A549 (cell line): ENCODE results near the gene ZSCAN30. TPM values are rescaled to one million over a fixed set of nuclear protein-coding genes. Genes with fewer than 3 reads are reported as not detected.

ENCODE experiments used
- ATAC-seq, 2 experiments: fragments of 200-7000 bp in 1 of 2; fragments of >200 bp in 1 of 2; cut with Nextera tagmentation in 1 of 2; cut with Tn5 transposase in 1 of 2; 3 replicates each; pipeline versions ENCODE4 v1.8.0 to v1.9.1; 2018 to 2020; ENCODE audit warnings: mild to moderate bottlenecking in 1 of 2, moderate library complexity in 1 of 2
- CTCF ChIA-PET: fragments of 300-600 bp; sonication (Branson Sonifier 250); formaldehyde crosslinking; extraction: SDS; loops from one replicate; lab custom pipeline; 2021; ENCODE audit warnings: antibody characterized with exemption, inconsistent platforms; lab: Yijun Ruan, JAX
- POLR2A ChIA-PET: fragments of 350-600 bp; formaldehyde crosslinking; extraction: SDS; loops from one replicate; lab custom pipeline; 2021; ENCODE audit warnings: antibody characterized with exemption, inconsistent platforms; lab: Yijun Ruan, JAX
- DNase-seq, 2 experiments: peaks; one replicate each; pipeline versions ENCODE4 v3.0.0 to v3.0.0-alpha.2; 2011 to 2016; ENCODE audit warnings: low read depth in 1 of 2, low spot score in 1 of 2
- FAIRE-seq: peaks from 2 replicates; lab custom pipeline; 2011; peaks lifted over from hg19 to GRCh38; lab: Jason Lieb, UNC
- H3K27ac ChIP-seq, 2 experiments: fragments of >200 bp; sonication (Bioruptor Twin); formaldehyde crosslinking; 3 replicates each; pipeline ENCODE4 v1.5.1; 2016 to 2017
- H3K4me1 ChIP-seq: fragments of >200 bp; sonication (Bioruptor Twin); formaldehyde crosslinking; 3 replicates; pipeline ENCODE4 v1.6.1; 2016
- H3K4me2 ChIP-seq: fragments of >200 bp; sonication (Bioruptor Twin); formaldehyde crosslinking; 3 replicates; pipeline ENCODE4 v1.6.1; 2016
- H3K4me3 ChIP-seq: fragments of >200 bp; sonication (Bioruptor Twin); formaldehyde crosslinking; 3 replicates; pipeline ENCODE4 v1.5.1; 2016
- H3K9me3 ChIP-seq: fragments of >200 bp; sonication (Bioruptor Twin); formaldehyde crosslinking; 3 replicates; pipeline ENCODE4 v1.6.1; 2016
- CBX2 ChIP-seq: fragments of 200-600 bp; sonication (generic); IDR thresholded peaks from 2 replicates; pipeline ENCODE4 v1.6.1; 2016; ENCODE audit warnings: low read depth, mild to moderate bottlenecking, borderline replicate concordance
- CHD2 ChIP-seq: fragments of 150-350 bp; IDR thresholded peaks from 2 replicates; pipeline ENCODE4 v1.6.1; 2014; ENCODE audit warnings: low read length; ENCODE audit not compliant: partially characterized antibody
- EHF ChIP-seq: fragments of 250-450 bp; sonication (Bioruptor Pico); IDR thresholded peaks from 2 replicates; pipeline ENCODE4 v1.5.0; 2020; ENCODE audit warnings: mild to moderate bottlenecking
- GATA3 ChIP-seq: IDR thresholded peaks from 2 replicates; pipeline ENCODE4 v1.6.1; 2012; ENCODE audit warnings: borderline replicate concordance
- HEYL ChIP-seq: fragments of 250-450 bp; sonication (Bioruptor Pico); IDR thresholded peaks from 2 replicates; pipeline ENCODE4 v1.8.0; 2021; ENCODE audit warnings: mild to moderate bottlenecking, moderate library complexity
- HOXA7 ChIP-seq: fragments of 250-450 bp; sonication (Bioruptor Pico); IDR thresholded peaks from 2 replicates; pipeline ENCODE4 v1.5.0; 2020; ENCODE audit warnings: mild to moderate bottlenecking, moderate library complexity
- HOXB5 ChIP-seq: fragments of 250-450 bp; sonication (Bioruptor Pico); IDR thresholded peaks from 2 replicates; pipeline ENCODE4 v1.5.0; 2020; ENCODE audit warnings: mild to moderate bottlenecking, moderate library complexity
- JUN ChIP-seq, 2 experiments: fragments of >200 bp; sonication (Bioruptor Twin); formaldehyde crosslinking; IDR thresholded peaks; 2 replicates in 1 of 2; 3 replicates in 1 of 2; pipeline ENCODE4 v1.6.1; 2016 to 2017
- JUNB ChIP-seq: fragments of >200 bp; sonication (Bioruptor Twin); formaldehyde crosslinking; IDR thresholded peaks from 2 replicates; pipeline ENCODE4 v1.6.1; 2016
- PHF8 ChIP-seq: fragments of 200-600 bp; sonication (generic); IDR thresholded peaks from 2 replicates; pipeline ENCODE4 v1.6.1; 2016; ENCODE audit warnings: low read depth, mild to moderate bottlenecking, antibody characterized with exemption, moderate library complexity, borderline replicate concordance
- POLR2AphosphoS2 ChIP-seq: conservative IDR thresholded peaks from 2 replicates; pipeline ENCODE4 v1.6.1; 2012; ENCODE audit warnings: low read length, improper control_type of control experiment, inconsistent platforms
- SMC3 ChIP-seq: fragments of >200 bp; sonication (Bioruptor Twin); formaldehyde crosslinking; IDR thresholded peaks from 3 replicates; pipeline ENCODE4 v1.6.1; 2018; ENCODE audit warnings: inconsistent platforms
- TP53 ChIP-seq: fragments of 250-450 bp; sonication (Bioruptor Pico); IDR thresholded peaks from 2 replicates; pipeline ENCODE4 v1.5.0; 2021; ENCODE audit warnings: mild to moderate bottlenecking, moderate library complexity
- ZC3H11A ChIP-seq: fragments of 450-650 bp; IDR thresholded peaks from 2 replicates; pipeline ENCODE4 v1.6.1; 2014; ENCODE audit warnings: antibody characterized with exemption, mild to moderate bottlenecking
- ZFP36 ChIP-seq: fragments of 450-650 bp; IDR thresholded peaks from 2 replicates; pipeline ENCODE4 v1.6.1; 2014; ENCODE audit warnings: borderline replicate concordance; ENCODE audit not compliant: partially characterized antibody
- WGBS: methylation state at CpG from one replicate; pipeline ENCODE4 v1.1.6; 2017; ENCODE audit errors: missing lambda C conversion rate; 5-methylcytosine and 5-hydroxymethylcytosine counted together
- polyA plus RNA-seq, 4 experiments: library from polyadenylated mRNA; depleted of rRNA in 3 of 4; stranded (reverse); fragments of >200 nt; fragmentation: RNase III in 1 of 4; extraction: RNeasy Plus Mini Kit Qiagen cat#74134 plus additional on column Dnase treatment in 1 of 4; gene quantifications; 2 replicates in 3 of 4; 3 replicates in 1 of 4; pipeline ENCODE4 v1.2.3, GENCODE V29; 2011 to 2017
- TF ChIP-seq, protein P1 (sequence below): fragments of 250-450 bp; sonication (Bioruptor Pico); IDR thresholded peaks from 2 replicates; pipeline ENCODE4 v1.5.0; 2020; ENCODE audit warnings: low read depth, mild to moderate bottlenecking, moderate library complexity
- TF ChIP-seq, protein P2 (sequence below): IDR thresholded peaks from 2 replicates; pipeline ENCODE4 v1.6.1; 2012; ENCODE audit warnings: low read depth, borderline replicate concordance
- TF ChIP-seq, protein P3 (sequence below): fragments of 250-450 bp; sonication (Bioruptor Pico); IDR thresholded peaks from 2 replicates; pipeline ENCODE4 v1.5.0; 2021; ENCODE audit warnings: mild to moderate bottlenecking, moderate library complexity, borderline replicate concordance
- TF ChIP-seq, protein P4 (sequence below): fragments of 450-650 bp; IDR thresholded peaks from 2 replicates; pipeline ENCODE4 v1.6.1; 2014; ENCODE audit warnings: antibody characterized with exemption

ZSCAN30 gene
- polyA plus RNA-seq, 2 of the 4 experiments (the other 2 are of a cell fraction) = 2.9 to 3.0 TPM

DNA sequence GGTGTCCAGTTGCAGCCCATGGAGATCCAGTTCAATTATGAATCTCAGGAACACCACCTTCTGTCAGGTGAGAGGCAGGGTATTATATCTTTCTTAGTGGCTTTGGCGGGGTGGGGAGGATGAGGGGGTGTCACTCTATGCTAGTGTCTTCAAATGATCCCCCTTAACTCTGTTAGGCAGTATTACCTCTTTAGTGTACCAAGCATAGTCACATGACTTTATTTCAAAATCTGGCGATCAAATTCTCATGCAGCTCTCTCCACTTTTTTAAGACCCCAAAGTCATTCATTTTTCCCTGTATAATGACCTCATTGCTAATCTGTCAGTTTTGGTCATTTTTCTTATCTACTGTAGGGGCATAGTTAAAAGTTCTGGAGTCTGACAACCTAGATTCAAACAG lies 1.1 kb upstream of the ZSCAN30 start:
- Histone ChIP-seq H3K4me3 (peak overlapping the region; percentile 61), H3K27ac (no peak overlapping the region), H3K4me2 (peak overlapping the region; percentile 87), H3K9me3 (peaks cover 26% of the 10 kb centered on the region; the same call in 2 of the 3 replicates), H3K4me1 (0 out of 3 replicates have a peak, but pooled peaks cover 5% of the 10 kb centered on the region)
- ATAC-seq = no peak
- WGBS = 97% methylated on average over 2 of the region's 2 CpGs
- ChIA-PET CTCF (no interaction called here), POLR2A (no interaction called here)
- DNase-seq = no peak
- no peak for FAIRE-seq
- no peak for TF ChIP-seq CBX2
- TF ChIP-seq JUNB = no peak
- TF ChIP-seq, protein P1, sequence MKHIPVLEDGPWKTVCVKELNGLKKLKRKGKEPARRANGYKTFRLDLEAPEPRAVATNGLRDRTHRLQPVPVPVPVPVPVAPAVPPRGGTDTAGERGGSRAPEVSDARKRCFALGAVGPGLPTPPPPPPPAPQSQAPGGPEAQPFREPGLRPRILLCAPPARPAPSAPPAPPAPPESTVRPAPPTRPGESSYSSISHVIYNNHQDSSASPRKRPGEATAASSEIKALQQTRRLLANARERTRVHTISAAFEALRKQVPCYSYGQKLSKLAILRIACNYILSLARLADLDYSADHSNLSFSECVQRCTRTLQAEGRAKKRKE (CRISPR knock-in tag) = no peak
- TF ChIP-seq GATA3 = no peak
- no peak for TF ChIP-seq EHF
- no peak for TF ChIP-seq JUN (IDR thresholded peaks at IDR 0.05)
- TF ChIP-seq, protein P2, sequence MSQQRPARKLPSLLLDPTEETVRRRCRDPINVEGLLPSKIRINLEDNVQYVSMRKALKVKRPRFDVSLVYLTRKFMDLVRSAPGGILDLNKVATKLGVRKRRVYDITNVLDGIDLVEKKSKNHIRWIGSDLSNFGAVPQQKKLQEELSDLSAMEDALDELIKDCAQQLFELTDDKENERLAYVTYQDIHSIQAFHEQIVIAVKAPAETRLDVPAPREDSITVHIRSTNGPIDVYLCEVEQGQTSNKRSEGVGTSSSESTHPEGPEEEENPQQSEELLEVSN = no peak
- no peak for TF ChIP-seq SMC3
- TF ChIP-seq, protein P3, sequence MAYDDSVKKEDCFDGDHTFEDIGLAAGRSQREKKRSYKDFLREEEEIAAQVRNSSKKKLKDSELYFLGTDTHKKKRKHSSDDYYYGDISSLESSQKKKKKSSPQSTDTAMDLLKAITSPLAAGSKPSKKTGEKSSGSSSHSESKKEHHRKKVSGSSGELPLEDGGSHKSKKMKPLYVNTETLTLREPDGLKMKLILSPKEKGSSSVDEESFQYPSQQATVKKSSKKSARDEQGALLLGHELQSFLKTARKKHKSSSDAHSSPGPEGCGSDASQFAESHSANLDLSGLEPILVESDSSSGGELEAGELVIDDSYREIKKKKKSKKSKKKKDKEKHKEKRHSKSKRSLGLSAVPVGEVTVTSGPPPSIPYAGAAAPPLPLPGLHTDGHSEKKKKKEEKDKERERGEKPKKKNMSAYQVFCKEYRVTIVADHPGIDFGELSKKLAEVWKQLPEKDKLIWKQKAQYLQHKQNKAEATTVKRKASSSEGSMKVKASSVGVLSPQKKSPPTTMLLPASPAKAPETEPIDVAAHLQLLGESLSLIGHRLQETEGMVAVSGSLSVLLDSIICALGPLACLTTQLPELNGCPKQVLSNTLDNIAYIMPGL (CRISPR knock-in tag) = no peak

DNA sequence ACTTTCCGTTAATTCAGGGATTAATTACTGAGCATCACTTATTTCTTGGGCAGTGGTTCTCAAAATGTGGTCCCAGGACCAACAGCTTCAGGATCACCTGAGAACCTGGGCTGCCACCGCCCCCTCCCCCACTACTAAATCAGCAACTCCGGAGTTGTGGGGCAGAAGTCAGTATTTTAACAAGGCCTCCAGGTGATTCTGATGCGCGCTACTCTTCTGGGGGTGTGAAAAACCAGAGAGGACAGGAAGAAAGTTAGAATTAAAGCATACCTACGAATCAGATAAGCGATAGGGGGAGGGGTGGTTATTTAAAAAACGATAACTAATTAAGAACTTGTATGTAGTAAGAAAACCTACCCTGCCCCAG lies 319 bp downstream of the ZSCAN30 start:
- H3K4me2 ChIP-seq = peak overlapping the region; percentile 86
- WGBS = 1% methylated on average over 8 of the region's 8 CpGs
- ATAC-seq (peak; percentile 25 to 27; a peak in 4 of 6 replicates), DNase-seq (no peak), FAIRE-seq (no peak)
- TF ChIP-seq SMC3 = no peak
- TF ChIP-seq, protein P4, sequence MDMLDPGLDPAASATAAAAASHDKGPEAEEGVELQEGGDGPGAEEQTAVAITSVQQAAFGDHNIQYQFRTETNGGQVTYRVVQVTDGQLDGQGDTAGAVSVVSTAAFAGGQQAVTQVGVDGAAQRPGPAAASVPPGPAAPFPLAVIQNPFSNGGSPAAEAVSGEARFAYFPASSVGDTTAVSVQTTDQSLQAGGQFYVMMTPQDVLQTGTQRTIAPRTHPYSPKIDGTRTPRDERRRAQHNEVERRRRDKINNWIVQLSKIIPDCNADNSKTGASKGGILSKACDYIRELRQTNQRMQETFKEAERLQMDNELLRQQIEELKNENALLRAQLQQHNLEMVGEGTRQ = no peak
- TF ChIP-seq HEYL (CRISPR knock-in tag) = no peak
- TF ChIP-seq CHD2 = no peak
- no peak for TF ChIP-seq ZFP36
- TF ChIP-seq HOXA7 (CRISPR knock-in tag) = no peak
- TF ChIP-seq, protein P2 = no peak
- TF ChIP-seq PHF8 = no peak
- TF ChIP-seq ZC3H11A = no peak
- TF ChIP-seq EHF = no peak
- TF ChIP-seq HOXB5 (CRISPR knock-in tag) = no peak
- TF ChIP-seq JUNB = no peak
- no peak for TF ChIP-seq TP53
- TF ChIP-seq POLR2AphosphoS2 = no peak
- ChIA-PET POLR2A (interaction anchor here (1.0 to 1.8 kb wide), 3 partner anchors 44 to 249 kb away, joined by 4 to 18 read pairs (median 5); partner anchors contain the start of genes MAPRE2 and ZNF397), CTCF (interaction anchor here (1.0 kb wide), 1 partner anchor 11 kb away, joined by 4 read pairs; no protein-coding TSS in a partner anchor)
- H3K9me3 ChIP-seq = peaks cover 20% of the 10 kb centered on the region
- H3K27ac ChIP-seq = peak overlapping the region; percentile 88 to 90
- 0 out of 3 replicates have a peak, but pooled peaks cover 5% of the 10 kb centered on the region for H3K4me1 ChIP-seq
- H3K4me3 ChIP-seq = peak overlapping the region; percentile 61
